HepG2 (cell line): ENCODE data around the gene BIN1. TPM values are rescaled to one million over a fixed set of nuclear protein-coding genes. Genes with fewer than 3 reads are reported as not detected.

Source experiments
- ARNTL ChIP-seq: sonication (generic); formaldehyde crosslinking; IDR thresholded peaks from 2 replicates; pipeline ENCODE4 v1.4.0; 2020; ENCODE audit warnings: mild to moderate bottlenecking, missing genetic modification reagents
- ATF7-NPFF ChIP-seq: sonication (generic); formaldehyde crosslinking; IDR thresholded peaks from 2 replicates; pipeline ENCODE4 v1.8.1; 2023; ENCODE audit warnings: mild to moderate bottlenecking, low read depth, missing genetic modification reagents, moderate library complexity
- FOXK2 ChIP-seq: fragments of 450-650 bp; IDR thresholded peaks from 2 replicates; pipeline ENCODE4 v1.6.1; 2016
- GATA4 ChIP-seq: sonication (generic); IDR thresholded peaks from 2 replicates; pipeline ENCODE4 v1.6.1; 2016; ENCODE audit warnings: antibody characterized with exemption, low read depth, borderline replicate concordance
- MIXL1 ChIP-seq: IDR thresholded peaks from 2 replicates; pipeline ENCODE4 v1.6.1; 2016
- ZNF350 ChIP-seq: sonication (generic); formaldehyde crosslinking; IDR thresholded peaks from 2 replicates; pipeline ENCODE4 v1.4.0; 2020; ENCODE audit warnings: mild to moderate bottlenecking, low read depth, missing genetic modification reagents, borderline replicate concordance
- ZNF879 ChIP-seq: sonication (generic); formaldehyde crosslinking; IDR thresholded peaks from 2 replicates; pipeline ENCODE4 v1.8.1; 2023; ENCODE audit warnings: missing genetic modification reagents
- polyA plus RNA-seq, 8 experiments: library from polyadenylated mRNA; depleted of rRNA in 3 of 8; stranded (reverse) in 7 of 8; unstranded in 1 of 8; fragments of >200 nt; fragmentation: Illumina TruSeq in 4 of 8; extraction: Trizol in 4 of 8; gene quantifications; 2 replicates each; pipeline versions ENCODE4 v1.2.1 to v1.2.3, GENCODE V29; 2011 to 2016; ENCODE audit warnings: low read depth in 4 of 8, missing spikeins in 1 of 8, mixed read lengths in 1 of 8; ENCODE audit not compliant: insufficient read depth in 1 of 8
- total RNA-seq, 5 experiments: library from RNA; depleted of rRNA; stranded (reverse); fragments of >200 nt; fragmentation: Illumina TruSeq; extraction: Trizol; gene quantifications; 2 replicates each; pipeline ENCODE4 v1.2.3, GENCODE V29; 2016; ENCODE audit warnings: low read depth in 1 of 5
- TF ChIP-seq, protein P1 (sequence below), 2 experiments: sonication (generic) in 1 of 2; formaldehyde crosslinking in 1 of 2; IDR thresholded peaks; 2 replicates each; pipeline versions ENCODE4 v1.4.0 to v1.6.1; 2018 to 2020; ENCODE audit warnings: missing genetic modification reagents in 2 of 2, borderline replicate concordance in 1 of 2, low read depth in 1 of 2, mild to moderate bottlenecking in 1 of 2, missing biosample characterization in 1 of 2
- TF ChIP-seq, protein P2 (sequence below): sonication (generic); formaldehyde crosslinking; IDR thresholded peaks from 2 replicates; pipeline ENCODE4 v1.4.0; 2020; ENCODE audit warnings: low read depth, missing genetic modification reagents
- TF ChIP-seq, protein P3 (sequence below): sonication (generic); formaldehyde crosslinking; IDR thresholded peaks from 2 replicates; pipeline ENCODE4 v1.5.0; 2020; ENCODE audit warnings: mild to moderate bottlenecking, missing genetic modification reagents
- TF ChIP-seq, protein P4 (sequence below): sonication (generic); formaldehyde crosslinking; IDR thresholded peaks from 2 replicates; pipeline ENCODE4 v1.4.0; 2020; ENCODE audit warnings: mild to moderate bottlenecking, missing genetic modification reagents
- TF ChIP-seq, protein P5 (sequence below), 2 experiments: sonication (generic) in 1 of 2; formaldehyde crosslinking in 1 of 2; IDR thresholded peaks; 2 replicates each; pipeline versions ENCODE4 v1.6.1 to v1.9.0; 2014 to 2022; ENCODE audit warnings: antibody characterized with exemption in 1 of 2, borderline replicate concordance in 1 of 2, inconsistent platforms in 1 of 2, low read depth in 1 of 2, missing genetic modification reagents in 1 of 2

BIN1 gene
- total and polyA plus RNA-seq, 2 of the 13 experiments (the other 11 are each of a cell fraction or from before 2014, with no cell fraction given) = 0.93 to 1.2 TPM

DNA sequence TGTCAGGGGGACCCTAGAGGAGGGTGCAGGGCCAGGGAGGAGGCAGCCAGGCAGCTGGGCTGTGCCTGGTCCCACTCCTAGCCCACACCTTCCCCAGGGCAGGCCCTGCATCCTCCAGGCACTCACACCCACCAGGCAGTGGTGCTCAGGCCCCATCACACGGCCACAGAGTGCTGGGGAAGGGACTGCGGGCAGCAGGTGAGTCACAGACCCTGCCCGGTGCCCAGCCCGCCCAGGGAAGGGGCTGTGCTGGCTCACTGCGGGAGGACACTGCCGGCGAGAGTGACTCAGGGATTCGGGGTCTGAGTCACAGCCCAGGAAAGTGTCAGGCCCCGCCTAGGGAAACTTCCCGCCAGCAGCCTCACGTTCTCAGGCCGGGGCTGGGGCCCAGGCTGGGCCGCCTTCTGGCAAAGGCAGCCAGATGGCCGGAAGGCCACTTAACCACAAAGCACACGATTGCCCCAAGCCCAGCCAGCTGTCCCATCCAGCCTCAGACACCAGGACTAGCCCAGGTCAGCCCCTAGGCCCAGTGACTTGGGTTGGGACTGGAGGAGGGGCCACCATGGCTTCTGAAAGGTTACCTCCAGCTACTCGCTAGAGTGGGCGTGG, 42.2 kb downstream of the BIN1 start (continued):
- TF ChIP-seq, protein P1, sequence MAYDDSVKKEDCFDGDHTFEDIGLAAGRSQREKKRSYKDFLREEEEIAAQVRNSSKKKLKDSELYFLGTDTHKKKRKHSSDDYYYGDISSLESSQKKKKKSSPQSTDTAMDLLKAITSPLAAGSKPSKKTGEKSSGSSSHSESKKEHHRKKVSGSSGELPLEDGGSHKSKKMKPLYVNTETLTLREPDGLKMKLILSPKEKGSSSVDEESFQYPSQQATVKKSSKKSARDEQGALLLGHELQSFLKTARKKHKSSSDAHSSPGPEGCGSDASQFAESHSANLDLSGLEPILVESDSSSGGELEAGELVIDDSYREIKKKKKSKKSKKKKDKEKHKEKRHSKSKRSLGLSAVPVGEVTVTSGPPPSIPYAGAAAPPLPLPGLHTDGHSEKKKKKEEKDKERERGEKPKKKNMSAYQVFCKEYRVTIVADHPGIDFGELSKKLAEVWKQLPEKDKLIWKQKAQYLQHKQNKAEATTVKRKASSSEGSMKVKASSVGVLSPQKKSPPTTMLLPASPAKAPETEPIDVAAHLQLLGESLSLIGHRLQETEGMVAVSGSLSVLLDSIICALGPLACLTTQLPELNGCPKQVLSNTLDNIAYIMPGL (CRISPR knock-in tag; IDR thresholded peaks at IDR 0.05; ENCODE audit: borderline replicate concordance in 1 of 2, low read depth in 1 of 2) = no peak
- TF ChIP-seq, protein P2, sequence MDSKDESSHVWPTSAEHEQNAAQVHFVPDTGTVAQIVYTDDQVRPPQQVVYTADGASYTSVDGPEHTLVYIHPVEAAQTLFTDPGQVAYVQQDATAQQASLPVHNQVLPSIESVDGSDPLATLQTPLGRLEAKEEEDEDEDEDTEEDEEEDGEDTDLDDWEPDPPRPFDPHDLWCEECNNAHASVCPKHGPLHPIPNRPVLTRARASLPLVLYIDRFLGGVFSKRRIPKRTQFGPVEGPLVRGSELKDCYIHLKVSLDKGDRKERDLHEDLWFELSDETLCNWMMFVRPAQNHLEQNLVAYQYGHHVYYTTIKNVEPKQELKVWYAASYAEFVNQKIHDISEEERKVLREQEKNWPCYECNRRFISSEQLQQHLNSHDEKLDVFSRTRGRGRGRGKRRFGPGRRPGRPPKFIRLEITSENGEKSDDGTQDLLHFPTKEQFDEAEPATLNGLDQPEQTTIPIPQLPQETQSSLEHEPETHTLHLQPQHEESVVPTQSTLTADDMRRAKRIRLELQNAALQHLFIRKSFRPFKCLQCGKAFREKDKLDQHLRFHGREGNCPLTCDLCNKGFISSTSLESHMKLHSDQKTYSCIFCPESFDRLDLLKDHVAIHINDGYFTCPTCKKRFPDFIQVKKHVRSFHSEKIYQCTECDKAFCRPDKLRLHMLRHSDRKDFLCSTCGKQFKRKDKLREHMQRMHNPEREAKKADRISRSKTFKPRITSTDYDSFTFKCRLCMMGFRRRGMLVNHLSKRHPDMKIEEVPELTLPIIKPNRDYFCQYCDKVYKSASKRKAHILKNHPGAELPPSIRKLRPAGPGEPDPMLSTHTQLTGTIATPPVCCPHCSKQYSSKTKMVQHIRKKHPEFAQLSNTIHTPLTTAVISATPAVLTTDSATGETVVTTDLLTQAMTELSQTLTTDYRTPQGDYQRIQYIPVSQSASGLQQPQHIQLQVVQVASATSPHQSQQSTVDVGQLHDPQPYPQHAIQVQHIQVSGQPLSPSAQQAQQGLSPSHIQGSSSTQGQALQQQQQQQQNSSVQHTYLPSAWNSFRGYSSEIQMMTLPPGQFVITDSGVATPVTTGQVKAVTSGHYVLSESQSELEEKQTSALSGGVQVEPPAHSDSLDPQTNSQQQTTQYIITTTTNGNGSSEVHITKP = no peak
- TF ChIP-seq, protein P3, sequence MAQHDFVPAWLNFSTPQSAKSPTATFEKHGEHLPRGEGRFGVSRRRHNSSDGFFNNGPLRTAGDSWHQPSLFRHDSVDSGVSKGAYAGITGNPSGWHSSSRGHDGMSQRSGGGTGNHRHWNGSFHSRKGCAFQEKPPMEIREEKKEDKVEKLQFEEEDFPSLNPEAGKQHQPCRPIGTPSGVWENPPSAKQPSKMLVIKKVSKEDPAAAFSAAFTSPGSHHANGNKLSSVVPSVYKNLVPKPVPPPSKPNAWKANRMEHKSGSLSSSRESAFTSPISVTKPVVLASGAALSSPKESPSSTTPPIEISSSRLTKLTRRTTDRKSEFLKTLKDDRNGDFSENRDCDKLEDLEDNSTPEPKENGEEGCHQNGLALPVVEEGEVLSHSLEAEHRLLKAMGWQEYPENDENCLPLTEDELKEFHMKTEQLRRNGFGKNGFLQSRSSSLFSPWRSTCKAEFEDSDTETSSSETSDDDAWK = no peak
- peak; percentile 64; the same call in 1 of the 2 replicates for TF ChIP-seq ATF7-NPFF (CRISPR knock-in tag)
- TF ChIP-seq ZNF350 (CRISPR knock-in tag) = peak; percentile 67; the same call in 1 of the 2 replicates
- TF ChIP-seq FOXK2 = no peak
- TF ChIP-seq, protein P4, sequence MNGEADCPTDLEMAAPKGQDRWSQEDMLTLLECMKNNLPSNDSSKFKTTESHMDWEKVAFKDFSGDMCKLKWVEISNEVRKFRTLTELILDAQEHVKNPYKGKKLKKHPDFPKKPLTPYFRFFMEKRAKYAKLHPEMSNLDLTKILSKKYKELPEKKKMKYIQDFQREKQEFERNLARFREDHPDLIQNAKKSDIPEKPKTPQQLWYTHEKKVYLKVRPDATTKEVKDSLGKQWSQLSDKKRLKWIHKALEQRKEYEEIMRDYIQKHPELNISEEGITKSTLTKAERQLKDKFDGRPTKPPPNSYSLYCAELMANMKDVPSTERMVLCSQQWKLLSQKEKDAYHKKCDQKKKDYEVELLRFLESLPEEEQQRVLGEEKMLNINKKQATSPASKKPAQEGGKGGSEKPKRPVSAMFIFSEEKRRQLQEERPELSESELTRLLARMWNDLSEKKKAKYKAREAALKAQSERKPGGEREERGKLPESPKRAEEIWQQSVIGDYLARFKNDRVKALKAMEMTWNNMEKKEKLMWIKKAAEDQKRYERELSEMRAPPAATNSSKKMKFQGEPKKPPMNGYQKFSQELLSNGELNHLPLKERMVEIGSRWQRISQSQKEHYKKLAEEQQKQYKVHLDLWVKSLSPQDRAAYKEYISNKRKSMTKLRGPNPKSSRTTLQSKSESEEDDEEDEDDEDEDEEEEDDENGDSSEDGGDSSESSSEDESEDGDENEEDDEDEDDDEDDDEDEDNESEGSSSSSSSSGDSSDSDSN (CRISPR knock-in tag) = peak; percentile 97
- TF ChIP-seq ARNTL = no peak
- TF ChIP-seq ZNF879 (CRISPR knock-in tag) = no peak
- TF ChIP-seq, protein P5, sequence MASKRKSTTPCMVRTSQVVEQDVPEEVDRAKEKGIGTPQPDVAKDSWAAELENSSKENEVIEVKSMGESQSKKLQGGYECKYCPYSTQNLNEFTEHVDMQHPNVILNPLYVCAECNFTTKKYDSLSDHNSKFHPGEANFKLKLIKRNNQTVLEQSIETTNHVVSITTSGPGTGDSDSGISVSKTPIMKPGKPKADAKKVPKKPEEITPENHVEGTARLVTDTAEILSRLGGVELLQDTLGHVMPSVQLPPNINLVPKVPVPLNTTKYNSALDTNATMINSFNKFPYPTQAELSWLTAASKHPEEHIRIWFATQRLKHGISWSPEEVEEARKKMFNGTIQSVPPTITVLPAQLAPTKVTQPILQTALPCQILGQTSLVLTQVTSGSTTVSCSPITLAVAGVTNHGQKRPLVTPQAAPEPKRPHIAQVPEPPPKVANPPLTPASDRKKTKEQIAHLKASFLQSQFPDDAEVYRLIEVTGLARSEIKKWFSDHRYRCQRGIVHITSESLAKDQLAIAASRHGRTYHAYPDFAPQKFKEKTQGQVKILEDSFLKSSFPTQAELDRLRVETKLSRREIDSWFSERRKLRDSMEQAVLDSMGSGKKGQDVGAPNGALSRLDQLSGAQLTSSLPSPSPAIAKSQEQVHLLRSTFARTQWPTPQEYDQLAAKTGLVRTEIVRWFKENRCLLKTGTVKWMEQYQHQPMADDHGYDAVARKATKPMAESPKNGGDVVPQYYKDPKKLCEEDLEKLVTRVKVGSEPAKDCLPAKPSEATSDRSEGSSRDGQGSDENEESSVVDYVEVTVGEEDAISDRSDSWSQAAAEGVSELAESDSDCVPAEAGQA (IDR thresholded peaks at IDR 0.05; ENCODE audit: low read depth) = no peak
- TF ChIP-seq, protein P5 (CRISPR knock-in tag; IDR thresholded peaks at IDR 0.05; ENCODE audit: borderline replicate concordance) = no peak
- no peak for TF ChIP-seq MIXL1 (CRISPR knock-in tag)
- no peak for TF ChIP-seq GATA4
